ENCODE data around the gene TSFM.
A peak's percentile ranks its signal among the peaks of the same experiment; 100 is the strongest.

The TSFM gene

DNA sequence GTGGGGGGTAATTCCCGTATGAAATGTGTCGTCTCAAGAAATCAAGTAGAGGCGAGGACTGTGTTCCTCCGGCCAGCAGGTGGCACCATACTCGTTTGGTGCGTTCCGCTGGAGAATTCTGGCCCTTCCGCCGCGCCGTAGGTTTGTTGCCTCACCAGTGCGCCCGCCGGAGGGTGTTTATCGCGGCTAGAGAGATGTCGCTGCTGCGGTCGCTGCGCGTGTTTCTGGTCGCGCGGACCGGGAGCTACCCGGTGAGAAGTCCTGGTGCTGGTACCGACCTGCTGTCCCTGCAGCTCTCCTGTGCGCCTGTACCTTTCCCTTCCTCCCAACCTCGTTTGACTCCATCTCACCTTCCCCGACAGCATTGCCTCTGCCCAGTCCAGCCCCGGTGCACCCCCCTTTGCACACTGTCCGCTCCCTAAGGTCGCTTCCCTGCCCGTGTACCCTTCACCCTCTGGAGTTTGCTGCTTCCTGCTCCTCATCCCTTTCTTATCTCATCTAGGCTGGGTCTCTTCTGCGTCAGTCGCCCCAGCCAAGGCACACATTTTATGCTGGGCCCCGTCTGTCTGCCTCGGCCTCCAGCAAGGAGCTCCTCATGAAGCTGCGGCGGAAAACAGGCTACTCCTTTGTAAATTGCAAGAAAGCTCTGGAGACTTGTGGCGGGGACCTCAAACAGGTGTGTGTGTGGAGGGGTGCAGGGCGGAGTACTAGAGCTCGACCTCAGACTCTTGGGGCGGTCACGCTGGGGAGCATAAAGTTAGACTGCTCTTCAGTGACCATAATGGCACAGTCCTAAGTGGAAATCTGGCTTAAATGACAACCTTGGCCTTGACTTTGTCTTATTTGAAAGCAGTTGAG, at the start of gene TSFM:
TSFM (plus strand) TSS at position 180 of the 858 bp plus-strand sequence; CDS start at position 195, 15 bp downstream.
- peak within 1 kb of the TSS; percentile 81 for H3K9ac ChIP-seq
- H3K27me3 ChIP-seq (ENCODE audit: control insufficient read depth, insufficient read depth, low read length) = no peaks in the 10 kb centered on the region
- H3K9me3 ChIP-seq (ENCODE audit: control insufficient read depth, low read length) = no peaks in the 10 kb centered on the region
- H3K4me3 ChIP-seq (ENCODE audit: low read depth, low read length) = peak within 1 kb of the TSS; percentile 84
- TF ChIP-seq, protein P1, sequence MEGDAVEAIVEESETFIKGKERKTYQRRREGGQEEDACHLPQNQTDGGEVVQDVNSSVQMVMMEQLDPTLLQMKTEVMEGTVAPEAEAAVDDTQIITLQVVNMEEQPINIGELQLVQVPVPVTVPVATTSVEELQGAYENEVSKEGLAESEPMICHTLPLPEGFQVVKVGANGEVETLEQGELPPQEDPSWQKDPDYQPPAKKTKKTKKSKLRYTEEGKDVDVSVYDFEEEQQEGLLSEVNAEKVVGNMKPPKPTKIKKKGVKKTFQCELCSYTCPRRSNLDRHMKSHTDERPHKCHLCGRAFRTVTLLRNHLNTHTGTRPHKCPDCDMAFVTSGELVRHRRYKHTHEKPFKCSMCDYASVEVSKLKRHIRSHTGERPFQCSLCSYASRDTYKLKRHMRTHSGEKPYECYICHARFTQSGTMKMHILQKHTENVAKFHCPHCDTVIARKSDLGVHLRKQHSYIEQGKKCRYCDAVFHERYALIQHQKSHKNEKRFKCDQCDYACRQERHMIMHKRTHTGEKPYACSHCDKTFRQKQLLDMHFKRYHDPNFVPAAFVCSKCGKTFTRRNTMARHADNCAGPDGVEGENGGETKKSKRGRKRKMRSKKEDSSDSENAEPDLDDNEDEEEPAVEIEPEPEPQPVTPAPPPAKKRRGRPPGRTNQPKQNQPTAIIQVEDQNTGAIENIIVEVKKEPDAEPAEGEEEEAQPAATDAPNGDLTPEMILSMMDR (IDR thresholded peaks at IDR 0.05) = peak; percentile 97
- no peaks in the 10 kb centered on the region for H3K36me3 ChIP-seq (ENCODE audit: control insufficient read depth, insufficient read depth, low read length)
- H3K4me2 ChIP-seq (ENCODE audit: low read length) = peak within 1 kb of the TSS; percentile 75
- H2AFZ ChIP-seq = peak within 1 kb of the TSS; percentile 92
- peaks cover 9% of the 10 kb centered on the region for H3K4me1 ChIP-seq
- H3K79me2 ChIP-seq = peaks cover 14% of the 10 kb centered on the region
- peak within 1 kb of the TSS; percentile 42 for H3K27ac ChIP-seq

DNA sequence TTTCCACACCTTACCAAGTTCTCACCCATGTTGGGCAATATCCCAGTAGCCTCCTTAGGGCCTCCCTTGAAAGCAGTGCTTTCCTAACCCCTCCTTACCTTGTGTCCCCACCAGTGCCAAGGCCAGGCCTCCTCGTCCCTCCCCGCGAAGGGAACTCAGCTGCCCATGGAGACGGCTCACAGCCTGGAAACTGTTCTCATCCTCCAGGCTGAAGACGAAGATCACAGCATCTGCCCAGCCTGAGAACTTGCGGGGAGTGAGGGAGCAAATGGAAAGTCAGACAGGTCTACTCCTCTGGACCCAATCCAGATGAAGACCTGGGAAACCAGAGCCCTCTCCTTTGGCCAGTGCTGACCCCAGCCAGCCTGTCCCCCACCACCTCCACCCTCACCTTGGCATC, 48.7 kb upstream of the TSFM start:
- Histone ChIP-seq H3K4me3 (ENCODE audit: low read depth, low read length) (no peak overlapping the region), H3K36me3 (ENCODE audit: control insufficient read depth, insufficient read depth, low read length) (no peaks in the 10 kb centered on the region), H3K79me2 (no peaks in the 10 kb centered on the region), H3K27ac (no peak overlapping the region), H3K9ac (no peak overlapping the region), H3K4me1 (peaks cover 14% of the 10 kb centered on the region), H3K27me3 (ENCODE audit: control insufficient read depth, insufficient read depth, low read length) (no peaks in the 10 kb centered on the region), H2AFZ (no peak overlapping the region), H3K9me3 (ENCODE audit: control insufficient read depth, low read length) (no peaks in the 10 kb centered on the region), H3K4me2 (ENCODE audit: low read length) (no peak overlapping the region)
- TF ChIP-seq, protein P1 (IDR thresholded peaks at IDR 0.05) = no peak

DNA sequence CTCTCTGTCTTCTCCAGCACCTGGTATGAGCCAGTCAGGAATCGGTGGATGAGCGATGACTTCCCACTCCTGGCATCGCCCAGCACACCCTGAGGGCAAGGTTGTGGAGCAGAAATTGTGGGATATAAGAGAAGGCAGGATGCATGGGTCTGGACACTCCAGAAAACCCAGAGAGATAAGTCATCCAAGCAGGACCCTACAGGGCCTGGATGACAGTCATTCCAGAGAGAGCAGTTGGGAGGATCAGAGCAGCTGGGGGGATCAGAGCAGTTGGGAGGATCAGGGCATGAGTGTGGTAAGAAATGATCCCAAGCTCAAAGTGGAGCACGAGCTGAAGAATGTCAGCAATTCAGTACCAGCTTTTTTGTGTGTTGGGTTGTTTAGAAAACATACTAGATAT, 48.0 kb upstream of the TSFM start:
- H3K9me3 ChIP-seq (ENCODE audit: control insufficient read depth, low read length) = no peaks in the 10 kb centered on the region
- H3K4me2 ChIP-seq (ENCODE audit: low read length) = no peak overlapping the region
- TF ChIP-seq, protein P1 (IDR thresholded peaks at IDR 0.05) = no peak
- no peaks in the 10 kb centered on the region for H3K79me2 ChIP-seq
- no peaks in the 10 kb centered on the region for H3K36me3 ChIP-seq (ENCODE audit: control insufficient read depth, insufficient read depth, low read length)
- no peak overlapping the region for H2AFZ ChIP-seq
- no peak overlapping the region for H3K9ac ChIP-seq
- no peak overlapping the region for H3K27ac ChIP-seq
- H3K4me3 ChIP-seq (ENCODE audit: low read depth, low read length) = no peak overlapping the region
- no peaks in the 10 kb centered on the region for H3K27me3 ChIP-seq (ENCODE audit: control insufficient read depth, insufficient read depth, low read length)
- peaks cover 14% of the 10 kb centered on the region for H3K4me1 ChIP-seq

DNA sequence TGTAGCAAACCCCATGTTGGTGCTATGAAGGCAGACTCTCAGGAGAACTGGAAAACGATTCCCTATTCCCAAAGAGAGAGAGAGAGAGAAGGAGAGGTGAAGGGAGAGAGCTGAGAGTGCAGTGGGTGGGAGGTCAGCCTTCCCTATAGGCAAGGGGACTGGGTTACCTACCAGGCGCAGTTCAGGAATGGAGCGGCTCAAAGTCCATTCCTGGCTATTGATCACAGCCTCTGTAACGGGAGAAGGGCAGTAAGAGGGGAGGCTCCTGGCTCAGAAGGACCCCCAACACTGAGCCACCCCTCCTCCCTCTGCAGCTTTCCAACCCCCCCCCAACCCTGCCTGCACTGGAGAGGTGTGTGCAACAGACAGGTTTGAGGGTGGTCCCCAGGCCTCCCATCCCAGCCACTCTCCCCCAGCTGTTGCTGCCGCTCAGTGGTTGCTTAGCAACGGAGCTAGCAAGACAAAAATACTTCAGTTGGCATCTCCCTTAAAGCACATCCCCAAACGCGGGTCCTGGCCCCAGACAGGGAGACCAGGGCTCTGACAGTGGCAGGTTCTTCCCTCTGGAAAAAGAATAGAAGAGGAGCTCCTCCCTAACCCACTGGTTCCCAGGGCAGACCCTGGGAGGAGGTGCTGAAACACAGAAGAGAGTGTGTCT, 47.3 kb upstream of the TSFM start:
- Histone ChIP-seq H3K27me3 (ENCODE audit: control insufficient read depth, insufficient read depth, low read length) (no peaks in the 10 kb centered on the region), H2AFZ (no peak overlapping the region), H3K36me3 (ENCODE audit: control insufficient read depth, insufficient read depth, low read length) (no peaks in the 10 kb centered on the region), H3K4me3 (ENCODE audit: low read depth, low read length) (no peak overlapping the region), H3K79me2 (no peaks in the 10 kb centered on the region), H3K4me2 (ENCODE audit: low read length) (no peak overlapping the region), H3K9me3 (ENCODE audit: control insufficient read depth, low read length) (no peaks in the 10 kb centered on the region), H3K27ac (no peak overlapping the region), H3K4me1 (peaks cover 14% of the 10 kb centered on the region), H3K9ac (no peak overlapping the region)
- TF ChIP-seq, protein P1 (IDR thresholded peaks at IDR 0.05) = no peak

All from parathyroid adenoma (tissue), 2 donors.